Tibial artery (tissue), 4 donors: ENCODE data around the gene BIRC3.
A peak's percentile ranks its signal among the peaks of the same experiment; 100 is the strongest.

Experiments used
- DNase-seq, 2 donors: peaks; one replicate each; pipeline ENCODE4 v3.0.0-alpha.2; 2019
- H3K27ac ChIP-seq, 2 donors: fragments of 200-600 bp; sonication (generic) in 1 of 2; 1 replicate in 1 of 2; 2 replicates in 1 of 2; pipeline ENCODE4 v1.5.1; 2018 to 2019; ENCODE audit warnings: mild to moderate bottlenecking in 1 of 2
- H3K27me3 ChIP-seq, 2 donors: fragments of 200-600 bp; sonication (generic) in 1 of 2; one replicate each; pipeline versions ENCODE4 v1.5.1 to v1.6.0; 2016 to 2019
- H3K36me3 ChIP-seq, 3 donors: fragments of 200-600 bp; sonication (generic) in 2 of 3; one replicate each; pipeline ENCODE4 v1.5.1; 2016 to 2019; ENCODE audit warnings: mild to moderate bottlenecking in 2 of 3
- H3K4me1 ChIP-seq, 4 donors: fragments of 200-600 bp; sonication (generic) in 2 of 4; 1 replicate in 3 of 4; 2 replicates in 1 of 4; pipeline ENCODE4 v1.5.1; 2016 to 2019
- H3K4me3 ChIP-seq, 2 donors: fragments of 200-600 bp; sonication (generic) in 1 of 2; 1 replicate in 1 of 2; 2 replicates in 1 of 2; pipeline ENCODE4 v1.5.1; 2018 to 2019; ENCODE audit warnings: mild to moderate bottlenecking in 2 of 2
- H3K9me3 ChIP-seq, 3 donors: fragments of 200-600 bp; sonication (generic) in 1 of 3; one replicate each; pipeline ENCODE4 v1.5.1; 2016 to 2019
- intact Hi-C: fragments of 100-400 bp; cut with DNase I; formaldehyde crosslinking; loops from one replicate; pipeline ENCODE4 v1.15.0; 2023; ENCODE audit warnings: low total_unique reads
- TF ChIP-seq, protein P1 (sequence below), 2 experiments: fragments of 200-600 bp in 1 of 2; fragments of 450-650 bp in 1 of 2; IDR thresholded peaks; one replicate each; pipeline ENCODE4 v1.5.1; 2017 to 2019; ENCODE audit warnings: antibody characterized with exemption in 2 of 2, mild to moderate bottlenecking in 1 of 2, moderate library complexity in 1 of 2

BIRC3 gene

GRCh38 chr11:102347462-102348370, 30.4 kb downstream of the BIRC3 start:
- intact Hi-C loops = loop anchor here (5.0 to 10.0 kb wide), 2 partner anchors 265 to 433 kb away; partner anchors contain the start of genes ANGPTL5 and CEP126
- peaks cover 0 to 11% (median 9%) of the 10 kb centered on the region in 3 donors for H3K36me3 ChIP-seq
- H3K4me1 ChIP-seq = peaks cover 0 to 37% (median 12%) of the 10 kb centered on the region in 4 donors
- H3K27ac ChIP-seq = peak overlapping the region; percentile 98 to 99
- no peak for DNase-seq
- TF ChIP-seq, protein P1, sequence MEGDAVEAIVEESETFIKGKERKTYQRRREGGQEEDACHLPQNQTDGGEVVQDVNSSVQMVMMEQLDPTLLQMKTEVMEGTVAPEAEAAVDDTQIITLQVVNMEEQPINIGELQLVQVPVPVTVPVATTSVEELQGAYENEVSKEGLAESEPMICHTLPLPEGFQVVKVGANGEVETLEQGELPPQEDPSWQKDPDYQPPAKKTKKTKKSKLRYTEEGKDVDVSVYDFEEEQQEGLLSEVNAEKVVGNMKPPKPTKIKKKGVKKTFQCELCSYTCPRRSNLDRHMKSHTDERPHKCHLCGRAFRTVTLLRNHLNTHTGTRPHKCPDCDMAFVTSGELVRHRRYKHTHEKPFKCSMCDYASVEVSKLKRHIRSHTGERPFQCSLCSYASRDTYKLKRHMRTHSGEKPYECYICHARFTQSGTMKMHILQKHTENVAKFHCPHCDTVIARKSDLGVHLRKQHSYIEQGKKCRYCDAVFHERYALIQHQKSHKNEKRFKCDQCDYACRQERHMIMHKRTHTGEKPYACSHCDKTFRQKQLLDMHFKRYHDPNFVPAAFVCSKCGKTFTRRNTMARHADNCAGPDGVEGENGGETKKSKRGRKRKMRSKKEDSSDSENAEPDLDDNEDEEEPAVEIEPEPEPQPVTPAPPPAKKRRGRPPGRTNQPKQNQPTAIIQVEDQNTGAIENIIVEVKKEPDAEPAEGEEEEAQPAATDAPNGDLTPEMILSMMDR (IDR thresholded peaks at IDR 0.05) = no peak
- H3K9me3 ChIP-seq = no peaks in the 10 kb centered on the region
- H3K27me3 ChIP-seq = no peaks in the 10 kb centered on the region
- H3K4me3 ChIP-seq = peak overlapping the region; percentile 87 to 89

GRCh38 chr11:102357116-102357515, 39.8 kb downstream of the BIRC3 start:
- Histone ChIP-seq H3K4me1 (peaks cover 0 to 6% (median 3%) of the 10 kb centered on the region in 4 donors), H3K4me3 (no peak overlapping the region), H3K27ac (no peak overlapping the region), H3K36me3 (peaks cover 27 to 34% (median 30%) of the 10 kb centered on the region in 3 donors), H3K27me3 (no peaks in the 10 kb centered on the region), H3K9me3 (no peaks in the 10 kb centered on the region)
- DNase-seq = no peak
- intact Hi-C loops = no loop called here
- TF ChIP-seq, protein P1 (IDR thresholded peaks at IDR 0.05) = no peak

GRCh38 chr11:102359372-102359771, 42.1 kb downstream of the BIRC3 start:
- Histone ChIP-seq H3K36me3 (peaks cover 38 to 52% (median 50%) of the 10 kb centered on the region in 3 donors), H3K27me3 (no peaks in the 10 kb centered on the region), H3K27ac (no peak overlapping the region), H3K4me3 (no peak overlapping the region), H3K9me3 (no peaks in the 10 kb centered on the region), H3K4me1 (peaks cover 0 to 5% (median 0%) of the 10 kb centered on the region in 4 donors)
- TF ChIP-seq, protein P1 (IDR thresholded peaks at IDR 0.05) = no peak
- DNase-seq = no peak
- intact Hi-C loops = no loop called here

GRCh38 chr11:102360681-102361080, 43.4 kb downstream of the BIRC3 start:
- intact Hi-C loops = no loop called here
- Histone ChIP-seq H3K9me3 (no peaks in the 10 kb centered on the region), H3K4me3 (no peak overlapping the region), H3K27me3 (no peaks in the 10 kb centered on the region), H3K27ac (no peak overlapping the region), H3K4me1 (peaks cover 0 to 5% (median 0%) of the 10 kb centered on the region in 4 donors), H3K36me3 (peaks cover 51 to 65% (median 56%) of the 10 kb centered on the region in 3 donors)
- no peak for DNase-seq
- TF ChIP-seq, protein P1 (IDR thresholded peaks at IDR 0.05) = no peak

- Histone ChIP-seq H3K27ac (no peak overlapping the region), H3K4me1 (peaks cover 0 to 5% (median under 1%) of the 10 kb centered on the region in 4 donors), H3K4me3 (no peak overlapping the region), H3K27me3 (no peaks in the 10 kb centered on the region), H3K36me3 (peaks cover 58 to 71% (median 63%) of the 10 kb centered on the region in 3 donors), H3K9me3 (no peaks in the 10 kb centered on the region)
- intact Hi-C loops = no loop called here
- TF ChIP-seq, protein P1 (IDR thresholded peaks at IDR 0.05) = no peak
- no peak for DNase-seq
These were observed 44.1 kb downstream of the BIRC3 start for GRCh38 chr11:102361086-102362031.
